ENCODE data around the gene TUBAL3.

TUBAL3 gene

GRCh38 chr10:5404208-5405041 lies at the start of gene TUBAL3:
TSS of gene TUBAL3 (minus strand) at chr10:5404828. CDS start at chr10:5404792, 36 bp downstream.
- DNase-seq (ENCODE audit: low read depth in 3 of 3, low spot score in 1 of 3), result no peak

- DNase-seq (ENCODE audit: low read depth in 3 of 3, low spot score in 1 of 3), result no peak
These were observed 49.3 kb upstream of the TUBAL3 start for GRCh38 chr10:5453749-5454489.

- no peak for DNase-seq (ENCODE audit: low read depth in 3 of 3, low spot score in 1 of 3)
These were observed 46.2 kb upstream of the TUBAL3 start for GRCh38 chr10:5450605-5451384.

GRCh38 chr10:5449823-5450222 lies 45.2 kb upstream of the TUBAL3 start:
- DNase-seq (ENCODE audit: low read depth in 3 of 3, low spot score in 1 of 3), result no peak

- no peak for DNase-seq (ENCODE audit: low read depth in 3 of 3, low spot score in 1 of 3)
These were observed 44.6 kb upstream of the TUBAL3 start for GRCh38 chr10:5449227-5449626.

- no peak for DNase-seq (ENCODE audit: low read depth in 3 of 3, low spot score in 1 of 3)
These were observed 43.8 kb upstream of the TUBAL3 start for GRCh38 chr10:5448333-5449001.

GRCh38 chr10:5447611-5448071 lies 43.0 kb upstream of the TUBAL3 start:
- DNase-seq (ENCODE audit: low read depth in 3 of 3, low spot score in 1 of 3), result no peak

GRCh38 chr10:5447056-5447455 lies 42.4 kb upstream of the TUBAL3 start:
- no peak for DNase-seq (ENCODE audit: low read depth in 3 of 3, low spot score in 1 of 3)

- DNase-seq (ENCODE audit: low read depth in 3 of 3, low spot score in 1 of 3), result peak; percentile 27 to 71 (median 50)
These were observed 41.8 kb upstream of the TUBAL3 start for GRCh38 chr10:5446390-5446926.

- DNase-seq (ENCODE audit: low read depth in 3 of 3, low spot score in 1 of 3), result no peak
These were observed 40.4 kb upstream of the TUBAL3 start for GRCh38 chr10:5445006-5445405.

GRCh38 chr10:5443429-5443828 lies 38.8 kb upstream of the TUBAL3 start:
- DNase-seq (ENCODE audit: low read depth in 3 of 3, low spot score in 1 of 3), result no peak

- DNase-seq (ENCODE audit: low read depth in 3 of 3, low spot score in 1 of 3), result no peak
These were observed 38.4 kb upstream of the TUBAL3 start for GRCh38 chr10:5442990-5443370.

- DNase-seq (ENCODE audit: low read depth in 3 of 3, low spot score in 1 of 3), result no peak
These were observed 37.7 kb upstream of the TUBAL3 start for GRCh38 chr10:5442065-5442989.

GRCh38 chr10:5441106-5441505 lies 36.5 kb upstream of the TUBAL3 start:
- DNase-seq (ENCODE audit: low read depth in 3 of 3, low spot score in 1 of 3), result no peak

- DNase-seq (ENCODE audit: low read depth in 3 of 3, low spot score in 1 of 3), result no peak
These were observed 35.6 kb upstream of the TUBAL3 start for GRCh38 chr10:5440206-5440605.

GRCh38 chr10:5435328-5435727 lies 30.7 kb upstream of the TUBAL3 start:
- DNase-seq (ENCODE audit: low read depth in 3 of 3, low spot score in 1 of 3), result no peak

- no peak for DNase-seq (ENCODE audit: low read depth in 3 of 3, low spot score in 1 of 3)
These were observed 29.6 kb upstream of the TUBAL3 start for GRCh38 chr10:5434017-5434753.

- no peak for DNase-seq (ENCODE audit: low read depth in 3 of 3, low spot score in 1 of 3)
These were observed 28.6 kb upstream of the TUBAL3 start for GRCh38 chr10:5433182-5433581.

GRCh38 chr10:5428133-5428532 lies 23.5 kb upstream of the TUBAL3 start:
- no peak for DNase-seq (ENCODE audit: low read depth in 3 of 3, low spot score in 1 of 3)

Measured in stimulated activated CD4-positive, alpha-beta T cell treated with anti-CD3 and anti-CD28 coated beads, TNF-alpha, amount 100 ng/mL, for 1 hour (primary cell).